Fibroblast of skin of left biceps (primary cell): ENCODE measurements around the gene TRPM8.

Experiments
- DNase-seq, 2 experiments: peaks; one replicate each; pipeline ENCODE4 v3.0.0-alpha.2; 2013; ENCODE audit warnings: low read depth in 2 of 2

The TRPM8 gene

DNA sequence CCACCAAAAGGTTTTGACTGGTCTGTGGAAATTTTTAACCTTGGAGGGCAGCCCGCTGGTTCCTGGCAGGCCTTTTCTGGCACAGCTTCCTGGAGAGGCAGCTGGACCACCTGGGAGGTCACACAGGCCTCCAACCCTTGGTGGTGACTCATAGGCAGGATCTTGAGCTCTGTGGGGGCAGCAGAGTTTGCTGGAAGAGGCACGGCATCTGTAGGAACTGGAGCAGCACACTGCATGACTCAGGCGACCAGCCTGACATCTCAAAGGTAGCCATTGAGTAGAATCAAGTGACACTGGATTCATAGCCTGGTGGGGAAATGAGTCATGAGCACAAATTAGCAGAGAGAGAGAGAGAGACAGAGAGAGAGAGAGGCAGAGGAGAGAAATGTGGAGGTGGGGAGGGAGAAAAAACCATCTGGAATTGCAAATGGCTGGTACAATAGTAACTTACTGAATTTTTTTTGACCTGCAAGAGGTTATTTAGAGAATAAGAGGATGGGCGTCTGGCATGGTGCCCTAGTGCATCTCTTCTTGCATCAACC, 57.4 kb downstream of the TRPM8 start:
- peak; percentile 64 to 74 for DNase-seq

DNA sequence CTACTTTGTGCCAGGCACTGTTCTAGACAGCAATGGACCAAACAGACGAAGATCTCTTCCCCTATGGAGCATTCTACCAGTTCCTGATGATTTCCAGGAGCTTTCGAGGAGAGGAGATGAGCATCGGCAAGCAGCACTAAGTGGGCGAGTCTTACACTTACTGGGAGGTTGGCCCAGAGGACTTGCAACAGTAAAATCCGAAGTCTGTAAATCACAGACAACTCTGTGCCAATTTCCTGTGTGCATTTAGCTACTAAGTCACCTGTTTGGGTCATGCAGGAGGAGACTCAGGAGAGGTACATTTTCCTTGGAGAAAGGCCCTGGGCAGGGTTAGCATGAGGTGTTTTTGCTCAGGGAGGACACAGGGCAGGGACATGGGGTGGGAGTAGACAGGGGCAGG, 58.9 kb downstream of the TRPM8 start:
- DNase-seq, result no peak

DNA sequence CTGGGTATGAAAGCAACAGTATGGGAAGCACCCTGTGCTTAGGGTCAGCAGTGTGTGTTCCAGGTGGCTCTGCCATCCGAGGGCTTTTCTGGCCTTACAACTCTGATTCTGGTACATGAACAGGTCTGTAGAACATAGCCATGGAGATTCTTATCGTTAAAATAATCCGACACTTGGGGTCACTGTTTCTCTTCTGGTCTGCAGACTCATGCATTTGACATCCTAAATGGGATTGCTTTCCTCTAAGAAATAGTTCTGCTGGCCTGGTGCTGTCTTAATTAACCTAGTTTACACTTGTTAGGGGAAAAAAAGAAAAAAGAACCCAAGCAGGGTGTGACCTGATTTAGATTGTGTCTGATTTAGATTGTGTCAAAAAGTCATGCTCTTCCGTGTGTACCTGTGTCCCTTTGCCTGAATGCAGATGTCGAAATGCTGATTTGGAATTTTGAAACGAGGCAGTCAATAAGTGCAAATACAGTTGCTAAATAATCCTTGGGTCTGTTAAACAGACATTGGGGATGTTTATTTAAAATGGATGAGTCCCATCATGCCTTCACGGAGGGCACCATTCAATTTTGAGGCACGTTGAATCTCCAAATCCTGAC, 59.6 kb downstream of the TRPM8 start:
- DNase-seq, result peak; percentile 40 to 47

DNA sequence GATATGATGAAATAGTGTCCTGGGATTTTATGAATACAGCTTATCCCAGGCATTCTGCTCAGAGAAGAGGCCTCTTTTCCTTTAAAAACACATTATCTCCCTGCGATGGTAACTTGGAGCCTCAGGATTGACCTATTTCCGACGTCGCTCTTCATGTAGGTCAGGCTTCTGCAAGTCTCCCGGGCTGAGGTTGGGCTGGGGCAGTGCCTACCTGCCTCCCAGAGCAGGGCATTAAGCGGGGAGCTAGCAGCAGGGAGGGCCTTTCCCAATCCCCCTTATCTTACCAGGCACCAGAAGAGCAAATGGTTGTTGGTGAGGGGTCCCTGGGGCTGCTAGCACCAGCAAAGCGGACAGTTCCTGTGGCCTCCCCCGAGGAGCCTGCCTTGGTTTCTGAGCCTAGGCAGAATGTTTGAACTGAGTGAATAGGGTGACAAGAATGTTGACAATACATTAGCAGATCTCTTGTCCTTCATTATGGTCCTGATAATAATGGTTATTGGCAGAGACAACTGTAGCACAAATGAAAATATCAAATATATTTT, 60.2 kb downstream of the TRPM8 start:
- DNase-seq, result no peak

DNA sequence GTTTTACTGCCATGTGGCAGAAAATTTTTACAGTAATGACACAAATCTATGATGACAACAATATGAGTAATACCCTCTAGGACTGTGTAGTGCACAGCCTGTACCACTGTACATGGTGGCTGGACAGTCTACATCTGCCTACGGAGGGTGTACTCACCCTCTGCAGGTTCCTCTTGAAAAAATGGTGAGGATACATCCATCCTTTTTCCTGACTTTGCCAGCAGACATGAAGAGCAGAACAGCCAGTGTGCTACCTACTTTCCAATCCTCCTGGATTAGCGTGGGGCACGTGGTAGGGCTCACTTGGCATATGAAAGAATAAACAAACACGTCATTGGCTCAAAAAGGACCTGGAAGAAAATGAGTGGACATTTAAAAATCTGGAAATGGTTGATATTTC, 62.6 kb downstream of the TRPM8 start:
- no peak for DNase-seq

DNA sequence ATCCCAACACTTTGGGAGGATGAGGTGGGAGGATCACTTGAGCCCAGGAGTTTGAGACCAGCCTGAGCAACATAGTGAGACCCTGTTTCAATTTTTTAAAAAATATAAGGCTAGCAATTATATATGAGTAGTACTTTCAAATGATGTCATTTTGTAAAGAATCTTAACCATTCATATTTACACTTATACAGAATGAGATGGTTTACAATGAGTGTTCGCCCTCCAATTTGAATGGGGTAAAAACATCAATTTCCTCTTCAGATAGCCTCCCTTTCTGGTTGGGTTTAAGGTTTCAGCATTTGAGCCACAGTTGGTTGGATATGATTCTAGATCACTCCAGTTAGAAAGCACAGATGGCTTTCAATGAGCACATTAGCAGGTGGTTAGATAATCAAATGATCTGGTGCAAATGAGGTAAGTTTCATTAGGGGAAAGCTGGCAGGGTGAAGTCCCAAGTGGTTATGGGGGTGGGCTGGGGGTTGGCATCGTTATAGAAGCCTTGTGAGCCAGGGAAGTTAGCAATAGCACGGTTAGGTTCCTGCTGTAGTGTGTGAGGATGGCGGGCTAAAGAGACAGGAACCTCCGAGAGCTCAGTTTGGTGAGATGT, 63.9 kb downstream of the TRPM8 start:
- DNase-seq, result no peak

DNA sequence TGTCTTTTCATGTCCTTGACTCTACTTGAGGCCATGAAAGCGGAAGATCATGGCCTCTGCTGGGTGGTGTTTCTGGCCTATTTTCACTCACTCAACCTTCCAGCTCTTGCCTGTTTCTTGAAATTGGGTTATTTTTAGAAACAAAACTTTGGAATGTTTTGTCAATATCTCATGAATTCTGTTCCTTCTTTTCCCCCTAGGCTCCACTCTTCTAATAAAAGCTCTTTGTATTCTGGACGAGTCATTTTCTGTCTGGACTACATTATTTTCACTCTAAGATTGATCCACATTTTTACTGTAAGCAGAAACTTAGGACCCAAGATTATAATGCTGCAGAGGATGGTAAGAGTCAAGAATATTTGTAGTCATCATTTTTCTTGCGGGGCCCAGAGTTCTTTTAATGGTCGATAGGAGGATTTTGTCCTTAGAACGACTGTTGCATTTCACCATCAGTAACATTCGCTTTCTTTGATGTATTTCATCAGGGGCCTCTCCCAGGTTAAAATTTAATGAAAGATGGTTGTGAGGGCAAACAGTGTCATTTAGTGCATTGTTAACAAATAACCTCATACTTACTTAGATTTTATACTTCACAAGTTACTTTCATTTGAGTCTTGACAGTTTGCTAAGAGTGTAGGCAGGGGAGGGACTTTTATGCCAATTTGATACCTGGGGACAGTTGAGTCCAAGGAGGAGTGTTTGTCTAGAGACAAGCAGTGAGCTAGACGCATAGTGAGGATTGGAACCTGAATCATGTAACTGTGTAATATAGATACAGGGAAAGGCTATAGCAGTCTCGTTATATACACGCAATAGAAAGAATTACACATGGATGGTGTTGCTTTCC, 64.6 kb downstream of the TRPM8 start:
- DNase-seq, result no peak

DNA sequence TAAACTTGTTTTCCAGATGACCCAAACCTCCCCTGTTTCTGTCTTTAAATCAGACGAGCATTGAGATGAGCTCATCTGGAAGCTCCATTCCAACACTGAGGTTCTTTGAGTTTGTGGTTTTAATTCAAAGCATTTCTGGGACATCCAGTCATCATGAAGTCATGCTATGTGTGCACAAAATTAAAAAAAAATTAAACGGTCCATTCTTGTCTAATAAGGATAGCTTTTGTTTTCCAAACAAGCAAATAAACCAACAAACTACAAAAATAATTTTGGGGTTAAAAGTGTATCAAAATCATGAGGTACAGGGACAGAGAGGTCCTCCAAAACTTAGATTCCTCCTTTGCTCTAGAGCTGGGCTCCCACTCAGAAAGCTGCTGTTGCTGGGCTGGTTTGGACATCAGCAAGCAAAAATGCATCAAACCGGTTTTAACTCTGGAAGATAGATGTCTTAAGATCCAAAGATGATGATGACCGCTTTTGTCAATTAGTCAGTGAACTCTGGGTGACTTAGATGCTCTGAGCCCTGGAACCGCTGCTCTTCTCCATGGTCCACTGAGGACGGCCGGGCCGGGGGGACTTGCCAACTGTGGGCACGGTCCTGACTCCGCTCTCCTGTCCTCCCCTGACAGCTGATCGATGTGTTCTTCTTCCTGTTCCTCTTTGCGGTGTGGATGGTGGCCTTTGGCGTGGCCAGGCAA, 65.4 kb downstream of the TRPM8 start:
- DNase-seq, result peak; percentile 91

DNA sequence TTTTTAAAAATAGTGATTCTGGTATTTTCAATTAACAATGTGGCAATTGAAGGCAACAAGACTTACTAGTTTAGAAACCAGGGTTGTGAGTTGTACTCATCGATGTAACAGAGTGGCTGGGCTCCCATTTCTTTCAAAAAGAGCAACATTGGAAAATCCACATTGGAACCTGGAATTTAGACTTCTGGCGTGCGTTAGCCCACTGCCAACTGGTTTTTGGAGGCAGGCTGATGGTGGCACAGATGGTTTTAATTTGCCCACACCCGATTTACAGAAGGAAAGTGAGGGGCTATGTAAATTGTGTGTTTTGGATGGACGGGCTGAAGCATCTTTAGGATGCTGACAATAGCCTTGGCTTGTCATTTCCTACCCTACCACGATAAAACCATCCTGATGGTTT, 66.3 kb downstream of the TRPM8 start:
- no peak for DNase-seq

DNA sequence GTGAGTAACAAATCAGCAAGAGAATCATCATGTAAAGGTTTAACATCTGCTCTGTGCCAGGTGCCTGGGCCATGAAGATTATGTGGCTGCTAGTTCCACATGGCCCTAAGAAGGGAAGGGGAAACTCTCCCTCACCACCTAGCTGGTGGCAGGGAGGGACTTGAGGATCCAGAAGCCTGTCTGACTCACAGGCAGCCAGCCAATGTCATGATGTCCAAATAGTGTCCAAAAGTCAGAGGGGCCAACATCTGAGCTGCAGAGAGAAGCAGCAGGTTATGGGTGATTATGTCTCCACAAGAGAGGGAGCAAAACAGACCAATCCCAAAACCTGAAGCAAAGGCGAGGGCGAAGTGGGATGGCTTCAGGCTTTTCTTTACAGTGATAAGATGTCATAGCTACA, 71.4 kb downstream of the TRPM8 start:
- no peak for DNase-seq

DNA sequence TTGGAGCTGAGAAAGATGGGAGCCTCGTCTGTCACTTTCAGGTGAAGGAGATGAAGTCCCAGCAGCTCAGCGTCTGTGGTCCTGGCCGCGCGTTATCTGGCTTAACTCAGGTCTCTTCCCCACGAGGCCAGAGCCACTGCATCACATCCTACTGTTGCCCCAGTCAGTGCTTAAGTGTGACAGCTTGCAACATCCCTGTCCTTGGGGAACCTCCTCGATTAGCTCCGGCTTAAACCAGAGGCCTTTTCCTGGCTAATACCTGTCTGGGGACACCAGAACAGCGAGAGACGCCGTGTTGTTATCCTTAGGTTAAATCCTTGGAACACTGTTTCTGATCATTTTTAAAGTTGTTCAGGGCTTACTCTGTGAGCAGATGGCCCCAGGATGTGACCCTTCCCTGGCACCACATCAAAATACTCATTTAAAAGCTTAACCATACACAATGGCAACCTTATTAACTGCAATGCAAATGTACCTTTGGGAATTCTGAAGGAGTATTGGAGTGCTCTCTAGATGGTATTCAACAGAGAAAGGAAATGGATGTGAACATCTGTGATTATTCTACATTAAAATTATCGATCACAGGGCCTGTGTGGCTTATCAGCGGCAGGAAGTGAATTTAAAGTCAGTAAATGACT, 72.2 kb downstream of the TRPM8 start:
- DNase-seq, result no peak

DNA sequence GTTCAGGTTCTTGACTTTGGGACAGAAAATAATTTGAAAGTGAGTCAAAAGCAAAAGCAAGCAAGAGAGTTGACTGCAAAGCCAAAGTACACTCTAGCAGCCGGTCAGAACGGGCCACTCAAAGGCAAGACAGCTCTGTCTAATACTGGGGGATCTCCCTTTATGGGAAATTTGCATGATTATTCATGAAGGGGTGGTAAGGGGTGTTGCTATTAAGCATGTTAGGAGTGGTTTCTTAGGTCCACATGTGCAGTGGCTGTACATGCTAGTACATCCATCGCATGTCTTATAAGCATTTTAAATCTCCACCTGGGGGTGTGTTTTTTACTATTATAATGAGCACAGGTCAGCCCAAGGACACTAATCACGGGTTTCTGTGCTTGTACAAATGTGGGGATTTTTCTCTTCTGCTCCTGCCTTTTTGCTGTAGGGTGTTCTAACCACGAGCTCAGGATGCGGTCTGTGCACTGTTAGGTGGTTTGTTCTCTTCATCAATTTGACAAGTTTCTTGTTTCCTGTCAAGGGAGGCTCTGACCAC, 73.2 kb downstream of the TRPM8 start:
- DNase-seq, result no peak

DNA sequence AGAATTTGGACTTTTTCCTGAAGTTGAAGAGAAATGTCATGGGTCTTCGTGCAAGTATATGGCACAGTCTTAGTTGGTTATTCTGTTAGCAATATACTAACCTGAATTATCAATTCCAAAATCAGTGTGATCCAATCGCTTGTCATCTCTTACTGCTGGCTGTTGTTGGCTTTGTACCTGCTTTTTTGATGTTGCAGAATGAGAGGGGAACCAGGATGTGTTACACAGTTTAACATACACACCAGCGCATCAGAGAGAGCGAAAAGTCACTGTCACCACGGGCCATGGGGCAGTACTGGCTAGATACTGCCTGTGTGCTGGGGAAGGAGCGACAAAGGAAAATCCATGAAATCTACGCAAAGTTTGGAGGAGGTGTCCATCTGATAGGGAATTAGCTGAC, 74.0 kb downstream of the TRPM8 start:
- DNase-seq, result no peak

DNA sequence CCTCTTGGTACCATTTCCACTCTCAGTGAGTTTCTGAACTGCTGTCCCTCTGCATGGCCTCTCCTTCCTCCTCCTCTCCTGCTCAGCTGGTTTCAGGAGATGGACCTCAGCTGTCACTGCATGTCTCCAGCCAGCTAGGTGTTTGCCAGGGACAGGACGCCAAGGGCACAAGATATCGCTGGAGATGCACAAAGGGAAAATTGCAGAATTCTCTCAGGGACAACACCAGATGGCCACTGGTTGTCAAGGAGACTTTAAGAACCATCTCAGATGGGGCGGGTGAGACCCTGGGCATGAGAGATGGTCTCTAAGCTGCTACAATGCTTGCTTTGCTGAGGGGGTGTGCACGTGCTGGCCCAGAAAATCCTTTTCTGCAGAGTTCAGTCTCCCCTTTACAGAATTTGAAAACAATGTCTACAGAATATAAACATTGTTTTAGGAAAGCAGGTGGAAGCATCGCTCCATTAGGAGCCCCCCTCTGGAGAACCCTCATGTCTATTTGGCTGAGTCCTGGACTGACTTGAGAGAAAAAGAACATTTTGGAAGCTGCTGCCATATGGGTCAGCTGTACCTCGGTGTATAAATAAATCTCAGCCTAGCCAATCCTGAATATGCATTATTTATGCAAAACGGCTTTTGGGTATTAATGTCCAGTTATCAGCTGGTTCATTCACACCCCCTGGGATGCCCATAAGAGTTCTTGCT, 75.5 kb downstream of the TRPM8 start:
- DNase-seq, result no peak

DNA sequence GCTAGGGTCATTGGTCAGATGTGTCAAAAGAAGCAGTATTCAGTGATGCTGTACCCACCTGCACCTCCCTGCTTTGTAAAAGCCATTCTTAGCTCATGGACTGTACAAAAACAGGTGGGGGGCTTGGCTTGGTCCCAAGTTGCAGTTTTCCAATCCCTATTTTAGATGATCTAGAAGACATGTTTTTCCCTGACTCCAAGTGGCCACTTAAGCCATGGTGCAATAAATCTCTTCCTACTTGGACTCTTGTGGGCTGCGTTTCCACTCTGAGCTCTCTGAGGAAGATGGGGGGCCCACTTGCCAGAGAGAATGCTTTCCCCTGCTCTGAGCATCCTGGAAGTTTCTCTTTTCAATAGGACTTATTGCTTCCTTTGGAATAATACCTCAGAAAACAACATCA, 76.3 kb downstream of the TRPM8 start:
- no peak for DNase-seq

DNA sequence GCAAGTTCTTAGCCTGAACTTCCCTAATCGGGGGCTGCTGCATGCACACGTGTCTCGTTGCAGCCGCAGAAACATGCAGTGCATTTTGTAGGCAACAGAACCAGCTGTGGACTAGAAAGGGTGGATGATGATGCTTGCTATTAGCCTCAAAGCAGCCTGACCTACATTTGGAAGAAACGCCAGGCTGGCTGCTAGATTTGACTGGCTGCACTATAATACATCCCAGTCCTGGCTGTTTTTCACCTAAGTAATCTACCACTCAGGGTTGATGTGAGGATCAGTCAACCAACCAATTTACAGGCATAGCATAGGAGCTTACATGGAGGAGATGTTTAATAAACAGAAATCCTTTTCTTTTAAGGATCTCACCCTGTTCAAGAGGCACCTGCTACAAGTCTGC, 77.0 kb downstream of the TRPM8 start:
- no peak for DNase-seq

DNA sequence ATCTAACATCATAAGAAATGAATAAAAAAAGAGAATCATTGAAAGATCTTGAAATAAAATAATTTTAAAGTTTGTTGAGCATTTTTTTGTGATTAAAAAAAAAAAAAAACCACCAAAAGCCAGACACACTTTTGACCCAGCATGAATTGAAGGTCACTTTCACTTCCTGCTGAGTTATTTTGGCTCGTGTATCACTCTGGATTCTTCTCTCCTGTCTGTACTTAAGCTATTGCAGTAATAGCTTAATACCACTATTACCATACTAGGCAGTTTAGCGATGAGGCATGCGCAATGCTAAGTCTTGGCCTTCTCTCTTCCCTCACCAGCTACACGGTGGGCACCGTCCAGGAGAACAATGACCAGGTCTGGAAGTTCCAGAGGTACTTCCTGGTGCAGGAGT, 78.8 kb downstream of the TRPM8 start:
- DNase-seq, result no peak

DNA sequence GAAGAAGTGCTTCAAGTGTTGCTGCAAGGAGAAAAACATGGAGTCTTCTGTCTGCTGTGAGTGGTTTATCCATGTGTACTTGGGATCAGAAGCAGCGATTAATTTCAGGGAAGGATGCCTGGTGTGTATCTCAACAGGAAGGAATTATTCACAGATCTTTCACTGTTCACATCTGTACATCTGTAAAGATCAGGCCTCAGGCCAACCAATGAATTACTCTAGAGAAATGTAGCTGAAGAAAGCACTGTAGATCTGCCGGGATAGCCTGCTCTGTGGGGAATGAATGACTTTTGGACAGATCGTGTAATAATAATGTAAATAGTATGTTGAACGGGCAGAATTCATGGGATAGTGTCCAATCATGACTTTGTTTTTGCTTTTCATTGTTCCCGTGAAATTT, 79.3 kb downstream of the TRPM8 start:
- DNase-seq, result peak; percentile 73 to 77

DNA sequence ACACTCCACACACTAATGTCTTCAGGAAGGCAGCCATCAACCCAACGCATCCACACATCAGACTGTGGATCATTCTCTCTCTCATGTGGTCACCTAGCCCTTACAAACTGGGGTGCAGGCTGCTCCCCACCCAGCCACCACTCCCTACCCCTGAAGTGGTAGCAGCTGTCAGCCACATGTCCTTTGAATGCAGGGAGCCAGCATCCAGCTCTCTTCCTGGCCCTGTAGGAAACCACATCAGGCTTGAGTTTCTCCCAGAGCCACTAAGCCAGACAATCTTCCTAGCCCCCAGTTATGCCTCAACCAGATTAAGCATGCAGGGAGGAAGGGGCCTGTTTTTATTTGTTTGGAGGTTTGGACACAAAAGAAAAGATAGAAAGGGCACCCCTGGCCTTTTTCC, 80.5 kb downstream of the TRPM8 start:
- no peak for DNase-seq

DNA sequence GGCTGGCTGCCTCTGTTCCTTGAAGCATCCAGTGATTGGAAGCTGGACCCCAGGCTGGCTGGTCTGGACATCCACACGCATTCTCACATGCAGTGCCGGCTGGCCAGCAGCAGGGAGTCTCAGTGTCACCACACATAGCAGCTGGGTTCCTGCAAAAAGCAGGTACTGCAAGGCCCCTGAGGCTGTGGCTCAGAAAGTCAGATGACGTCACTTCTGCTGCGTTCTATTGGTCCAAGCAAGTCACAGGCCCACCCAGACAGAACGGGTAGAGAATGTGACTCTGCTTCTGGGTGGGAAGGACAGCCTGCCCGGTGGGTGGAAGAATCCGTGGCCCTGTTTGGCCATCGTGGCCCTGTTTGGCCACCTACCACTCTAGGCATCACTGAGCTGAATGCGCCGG, 82.0 kb downstream of the TRPM8 start:
- no peak for DNase-seq
